Measurements from ENCODE around the gene GNAQ. TPM values are rescaled to one million over a fixed set of nuclear protein-coding genes. Genes with fewer than 3 reads are reported as not detected.
"Not testable (repeated sequence)": the region's sequence is repeated elsewhere in the genome, so short reads cannot be mapped to it uniquely, and the experiment has no call there.

The GNAQ gene
- polyA plus RNA-seq, 1 donor: 29.4 TPM

DNA sequence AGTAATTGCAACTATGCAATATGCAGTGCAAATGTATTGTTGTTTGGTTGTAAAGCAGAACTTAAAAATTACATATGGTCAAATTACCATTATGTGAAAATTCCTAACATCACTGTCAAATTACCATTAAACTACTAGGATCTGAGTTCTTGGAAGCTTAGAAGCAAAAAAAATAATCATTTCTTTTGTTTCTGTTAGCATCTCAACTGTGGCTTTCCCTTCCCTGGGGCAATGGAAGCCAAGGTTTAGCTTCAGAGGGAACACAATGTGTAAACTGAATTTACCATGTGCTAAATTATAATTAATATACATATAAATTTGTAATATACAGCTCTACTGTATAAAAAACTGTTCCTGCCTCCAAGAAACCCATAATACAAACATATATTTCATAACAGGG is 159.4 kb downstream of the GNAQ start:
- no peak for DNase-seq

DNA sequence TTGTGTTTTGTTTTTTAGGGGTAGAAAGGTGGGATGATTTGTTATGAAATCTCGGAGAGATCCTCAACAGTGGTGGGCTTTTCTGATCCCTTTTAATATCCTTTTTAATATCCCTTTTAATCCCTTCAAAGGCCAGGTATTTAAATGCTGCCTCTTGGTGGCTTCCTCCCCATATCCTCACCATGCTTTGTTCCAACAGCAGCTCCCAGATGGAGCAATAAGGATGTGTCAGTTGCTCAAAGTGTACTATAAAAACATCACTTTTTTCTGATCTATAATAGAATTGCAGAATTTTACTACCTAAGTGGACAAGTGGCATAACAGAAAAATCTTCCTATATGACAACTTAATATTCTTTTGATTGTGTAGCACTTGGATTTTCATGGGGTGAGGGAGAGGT is 160.1 kb downstream of the GNAQ start:
- DNase-seq: no peak

DNA sequence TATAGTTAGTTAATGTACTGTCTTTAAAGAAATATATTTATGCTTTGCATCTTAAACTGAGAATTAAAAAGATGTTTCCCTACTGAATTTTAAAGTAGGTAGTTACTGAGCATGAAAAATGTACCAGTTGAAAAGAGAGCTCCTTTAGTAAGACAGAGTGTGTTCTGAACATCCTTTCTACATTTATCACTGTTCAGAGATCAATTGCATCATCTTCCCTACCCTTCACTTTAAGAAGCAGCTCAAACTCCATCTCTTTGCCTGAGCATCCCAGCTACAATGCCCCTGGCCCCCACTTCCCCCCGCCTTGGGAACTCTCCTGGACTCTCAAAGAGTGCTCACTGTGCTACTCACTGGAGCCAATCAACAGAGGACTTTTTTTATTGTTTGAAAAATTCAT is 164.7 kb downstream of the GNAQ start:
- DNase-seq: no peak

DNA sequence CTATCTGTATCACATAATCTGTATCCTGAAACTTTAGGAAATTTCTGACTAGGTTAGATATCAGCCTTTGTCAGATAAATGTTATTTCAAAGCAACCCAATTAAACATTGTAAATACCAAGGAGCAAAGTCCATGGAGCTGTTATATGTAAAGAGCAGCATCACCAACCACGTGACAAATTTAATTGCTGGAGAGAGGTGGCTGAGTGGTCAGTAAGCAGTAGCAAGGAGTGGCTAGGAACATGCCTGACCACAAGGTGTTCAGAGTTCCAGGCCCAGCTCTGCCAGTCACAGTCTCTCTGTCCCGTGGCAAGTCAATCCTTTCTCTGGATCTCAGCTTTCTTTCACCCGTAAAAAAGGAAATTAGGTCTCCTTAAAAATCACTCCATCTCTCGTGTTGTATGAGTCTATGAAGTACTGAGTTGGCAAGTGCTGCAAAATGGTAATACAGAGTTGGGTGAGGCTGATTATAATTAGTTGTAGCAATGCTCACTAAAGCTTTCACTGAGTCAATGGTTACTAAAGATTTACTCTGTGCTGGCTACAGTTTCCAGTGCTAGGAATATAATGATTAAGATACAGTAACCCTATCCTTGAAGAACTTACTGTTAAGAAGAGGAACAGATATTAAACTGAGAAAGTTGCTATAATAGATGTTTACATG is 166.1 kb downstream of the GNAQ start:
- DNase-seq: no peak

DNA sequence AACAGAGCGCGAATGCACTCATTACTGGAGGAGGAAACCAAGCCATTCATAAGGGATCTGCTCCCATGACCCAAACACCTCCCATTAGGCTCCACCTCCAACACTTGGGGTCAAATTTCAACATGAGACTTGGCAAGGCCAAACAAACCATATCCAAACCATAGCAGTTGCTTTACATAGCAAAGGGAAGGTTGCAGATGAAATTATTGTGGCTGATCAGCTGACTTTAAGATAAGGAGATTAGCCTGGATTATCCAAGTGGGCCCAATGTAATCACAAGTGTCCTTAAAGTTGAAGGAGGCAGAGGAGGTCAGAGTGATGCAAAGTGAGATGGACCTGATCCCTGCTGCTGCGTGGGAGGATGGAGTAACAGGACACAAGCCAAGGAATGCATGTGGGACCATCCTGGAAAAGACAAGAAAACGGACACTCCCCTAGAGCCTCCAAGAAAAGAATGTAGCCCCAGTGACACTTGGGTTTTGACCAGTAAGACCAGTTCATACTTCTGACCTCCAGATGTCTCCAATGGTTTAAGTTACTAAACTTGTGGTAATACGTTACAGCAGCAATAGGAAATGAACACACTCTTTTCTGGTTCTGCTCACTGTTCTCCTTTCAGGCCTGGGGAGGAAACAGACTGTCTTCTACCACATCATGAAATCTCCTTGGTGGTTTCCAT is 167.3 kb downstream of the GNAQ start:
- DNase-seq: no peak

DNA sequence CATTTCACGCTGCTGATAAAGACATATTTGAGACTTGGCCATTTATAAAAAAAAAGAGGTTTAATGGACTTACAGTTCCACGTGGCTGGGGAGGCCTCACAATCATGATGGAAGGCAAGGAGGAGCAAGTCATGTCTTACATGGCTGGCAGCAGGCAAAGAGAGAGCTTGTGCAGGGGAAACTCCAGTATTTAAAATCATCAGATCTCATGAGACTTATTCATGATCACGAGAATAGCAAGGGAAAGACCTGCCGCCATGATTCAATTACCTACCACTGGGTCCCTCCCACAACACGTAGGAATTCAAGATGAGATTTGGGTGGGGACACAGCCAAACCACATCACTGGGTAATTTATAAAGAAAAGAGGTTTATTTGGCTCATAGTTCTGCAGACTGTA is 168.0 kb downstream of the GNAQ start:
- not testable (repeated sequence) for DNase-seq

DNA sequence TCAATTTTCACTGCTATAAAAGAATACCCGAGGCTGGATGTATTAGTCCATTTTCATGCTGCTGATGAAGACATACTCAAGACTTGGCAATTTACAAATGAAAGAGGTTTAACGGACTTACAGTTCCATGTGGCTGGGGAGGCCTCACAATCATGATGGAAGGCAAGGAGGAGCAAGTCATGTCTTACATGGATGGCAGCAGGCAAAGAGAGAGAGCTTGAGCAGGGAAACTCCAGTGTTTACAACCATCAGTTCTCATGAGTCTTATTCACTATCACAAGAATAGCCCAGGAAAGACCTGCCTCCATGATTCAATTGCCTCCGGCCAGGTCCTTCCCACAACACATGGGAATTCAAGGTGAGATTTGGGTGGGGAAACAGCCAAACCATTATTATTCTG is 170.7 kb downstream of the GNAQ start:
- not testable (repeated sequence) for DNase-seq

DNA sequence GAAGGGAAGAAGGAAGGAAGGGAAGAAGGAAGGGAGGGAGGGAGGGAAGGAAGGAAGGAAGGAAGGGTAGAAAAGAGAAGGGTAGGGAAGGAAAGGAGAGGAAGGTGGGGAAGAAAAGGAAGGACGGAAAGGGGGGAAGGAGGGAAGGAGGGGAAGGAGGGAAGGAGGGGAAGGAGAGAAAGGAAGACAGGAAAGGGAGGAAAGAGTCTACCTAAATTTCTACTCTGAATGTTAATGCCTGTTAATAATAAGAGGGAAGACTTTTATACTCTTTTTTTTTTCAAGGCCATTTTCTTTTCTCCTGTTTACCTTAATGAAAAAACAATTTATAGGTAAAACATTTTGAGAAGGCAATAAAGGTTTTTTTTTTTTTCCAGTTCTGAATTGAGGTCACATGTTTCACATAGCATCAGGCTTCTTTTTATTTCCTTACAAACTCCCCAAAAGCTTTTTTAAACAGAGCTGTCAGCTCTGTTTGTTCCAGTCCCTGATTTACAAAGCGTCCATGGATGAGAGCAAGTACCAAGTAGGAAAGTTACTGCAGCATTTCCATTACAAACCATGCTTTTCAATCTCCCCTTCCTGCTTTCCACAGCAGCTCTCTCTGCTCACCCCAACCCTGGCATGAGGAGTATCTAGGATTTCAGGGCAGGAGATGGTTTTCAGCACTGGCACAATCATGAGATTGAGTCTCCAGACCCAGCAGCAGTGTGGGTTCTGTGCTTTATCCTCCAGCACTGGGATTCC is 173.9 kb downstream of the GNAQ start:
- no peak for DNase-seq

DNA sequence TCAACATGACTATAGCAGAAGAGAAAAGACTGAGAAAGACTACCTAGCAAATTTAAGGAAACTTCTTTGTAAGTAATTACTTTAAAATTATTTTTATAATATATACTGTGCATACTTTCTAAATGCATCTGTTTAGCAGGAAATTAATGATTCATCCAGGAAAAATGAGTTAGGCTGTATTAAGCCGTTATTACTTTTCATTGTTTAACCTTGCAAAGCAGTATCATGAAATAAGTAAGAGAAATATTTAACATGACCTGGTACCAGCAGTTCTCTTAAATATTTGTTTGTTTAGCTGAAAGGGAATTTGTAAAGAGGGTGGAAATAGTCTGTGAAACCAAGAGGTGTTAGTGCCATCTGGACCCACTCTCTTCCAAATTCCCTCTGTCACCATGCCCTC is 175.0 kb downstream of the GNAQ start:
- DNase-seq: no peak

DNA sequence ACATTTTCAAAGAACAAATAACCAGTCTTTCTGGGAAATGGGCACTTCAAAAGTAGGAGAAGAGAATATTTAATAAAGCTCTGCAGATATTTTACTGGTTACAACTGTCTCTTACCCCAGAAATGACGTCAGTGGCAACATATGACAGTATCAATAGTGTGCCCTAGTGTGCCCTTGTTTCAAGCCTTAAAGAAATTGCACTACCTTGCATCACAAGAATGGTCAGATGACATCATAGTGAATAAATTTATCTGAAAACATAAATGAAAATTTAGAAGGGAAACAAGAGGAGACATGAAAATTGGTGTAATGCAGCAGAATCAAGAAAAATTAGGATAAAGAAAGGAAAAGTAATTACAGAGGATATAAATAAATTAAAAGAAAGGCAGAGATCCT is 176.7 kb downstream of the GNAQ start:
- DNase-seq: no peak

DNA sequence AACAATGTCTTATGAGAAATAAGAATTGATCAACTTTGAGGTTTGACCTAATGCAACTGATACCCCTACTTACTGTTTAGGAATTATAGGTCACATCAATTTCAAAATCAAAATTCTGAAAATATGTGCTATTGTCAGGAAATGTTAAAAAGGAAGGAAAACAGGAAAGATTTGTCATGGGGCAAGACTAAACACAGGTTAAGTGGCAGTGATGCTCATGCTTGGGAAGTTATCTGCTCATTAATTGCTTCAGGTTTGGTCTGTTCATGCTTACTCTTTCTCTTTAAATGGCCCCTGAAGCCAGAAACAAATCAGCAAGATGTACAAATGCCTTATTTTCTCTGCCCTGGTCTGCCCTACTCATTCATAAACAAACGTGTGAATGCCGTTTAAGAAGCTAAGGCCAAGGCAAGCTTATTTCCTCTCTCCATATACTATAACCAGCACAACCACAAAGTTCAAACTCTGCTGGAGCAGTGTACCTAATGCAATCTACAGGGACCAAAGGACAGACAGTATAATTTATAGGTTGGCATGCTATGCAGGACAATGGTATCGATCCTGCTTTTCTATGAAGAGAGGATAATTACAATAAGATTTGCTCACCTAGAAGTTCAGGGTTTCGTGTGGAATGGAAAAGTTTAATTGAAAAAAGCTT is 177.2 kb downstream of the GNAQ start:
- DNase-seq: no peak

DNA sequence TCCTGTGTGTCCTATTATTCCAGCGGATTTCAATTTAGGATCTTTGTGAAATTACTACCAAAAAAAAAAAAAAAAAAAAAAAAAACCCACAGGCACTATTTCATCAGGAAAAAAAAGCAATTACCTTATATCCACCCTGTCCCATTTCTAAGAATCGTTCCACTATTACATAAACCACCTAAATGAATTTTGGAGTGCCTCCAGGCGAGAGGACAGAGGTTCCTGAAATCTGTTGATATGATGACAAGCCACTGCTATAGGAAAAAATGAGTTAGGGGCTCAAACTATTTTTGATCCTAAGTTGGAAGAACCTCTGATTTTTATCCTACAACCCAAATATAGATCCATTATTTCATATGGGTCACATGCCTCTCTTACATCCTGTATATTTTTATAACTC is 177.9 kb downstream of the GNAQ start:
- no peak for DNase-seq

DNA sequence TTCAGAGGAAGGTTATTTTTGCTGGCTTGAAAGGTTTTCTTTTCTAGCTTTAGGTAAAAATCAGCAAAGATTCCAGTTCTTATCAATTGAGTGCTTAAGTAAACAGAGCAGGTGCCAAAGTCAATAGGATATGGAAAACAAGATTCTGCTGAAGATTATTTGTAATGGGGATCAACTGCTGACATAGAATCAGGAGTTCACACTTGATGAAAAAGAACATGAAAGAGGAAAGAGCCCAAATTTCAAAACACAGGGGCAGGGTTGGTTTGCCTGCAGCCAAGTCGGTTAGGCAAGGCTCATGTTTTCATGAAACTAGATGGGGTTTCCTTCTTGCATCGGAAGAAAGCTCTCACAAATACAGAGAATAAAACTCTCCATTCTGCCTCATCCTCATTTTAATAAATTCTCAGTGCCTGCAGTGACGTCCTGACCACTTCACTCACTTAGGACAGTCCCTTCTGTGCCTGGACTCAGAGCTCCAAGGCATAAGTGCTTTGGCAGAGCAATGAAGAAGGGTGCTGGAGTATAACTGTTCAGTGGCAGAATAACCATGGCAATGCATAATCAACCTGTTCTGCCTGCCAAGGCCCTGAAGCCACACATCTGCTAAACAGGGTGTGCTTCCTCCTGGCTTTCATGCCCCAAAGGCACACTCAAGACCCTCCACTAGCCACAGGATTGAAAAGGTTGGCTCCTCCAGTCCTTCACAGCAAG is 179.6 kb downstream of the GNAQ start:
- no peak for DNase-seq

DNA sequence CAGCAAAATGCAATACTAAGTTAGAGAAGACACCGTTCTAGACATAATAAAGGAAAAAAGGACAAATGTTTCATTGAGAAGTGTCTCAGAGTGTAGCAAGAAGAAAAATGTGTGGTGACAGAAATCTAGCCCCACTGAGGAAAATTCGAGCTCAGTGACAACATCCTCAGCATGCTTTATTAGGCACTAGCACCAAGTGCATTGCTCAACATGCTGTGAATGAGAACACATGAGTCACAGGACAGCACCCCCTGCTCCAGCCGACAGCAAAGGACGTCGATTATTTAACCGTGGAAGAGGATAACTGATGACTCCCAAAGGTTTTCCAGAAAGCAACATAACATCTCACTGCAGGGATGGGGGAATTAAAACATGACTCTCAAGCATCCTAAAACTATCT is 182.7 kb downstream of the GNAQ start:
- no peak for DNase-seq

DNA sequence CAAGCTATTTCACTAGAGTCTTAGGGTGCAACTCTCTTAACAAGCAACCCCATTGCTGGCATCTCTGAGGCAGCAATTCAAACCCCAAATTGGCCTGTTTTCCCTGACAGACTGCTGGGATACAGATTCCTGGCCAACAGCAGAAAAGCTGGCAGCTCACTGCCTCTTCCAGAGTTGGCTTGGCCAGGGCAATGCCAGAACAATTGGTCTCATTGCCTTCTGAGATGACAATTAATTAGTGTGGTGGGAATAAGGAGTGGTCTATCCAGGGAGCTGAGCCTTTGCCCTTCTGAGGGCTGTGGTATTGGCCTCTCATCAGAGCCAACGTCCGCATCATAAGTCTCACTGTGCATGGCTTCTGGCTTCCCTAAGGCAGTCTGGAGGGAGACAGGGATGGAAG is 183.2 kb downstream of the GNAQ start:
- no peak for DNase-seq

DNA sequence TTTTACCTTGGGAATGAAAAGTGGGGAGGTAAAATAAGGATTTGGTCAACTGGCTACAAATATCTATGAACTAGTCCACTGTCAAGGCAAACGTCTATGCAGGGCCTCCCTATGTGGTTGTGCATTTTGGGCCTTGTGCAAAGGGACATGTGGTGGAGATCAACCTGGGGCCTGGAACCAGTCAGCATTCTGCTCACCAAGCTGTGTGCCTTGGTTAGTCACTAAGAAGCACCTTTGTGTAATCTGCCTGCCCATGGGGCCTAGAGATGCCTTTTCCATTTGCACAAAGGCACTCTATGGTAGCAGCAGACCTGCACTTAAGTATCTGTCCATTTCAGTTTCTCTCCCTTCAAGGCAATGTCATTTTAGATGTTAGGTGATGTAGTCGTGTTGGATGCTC is 184.0 kb downstream of the GNAQ start:
- DNase-seq: no peak

DNA sequence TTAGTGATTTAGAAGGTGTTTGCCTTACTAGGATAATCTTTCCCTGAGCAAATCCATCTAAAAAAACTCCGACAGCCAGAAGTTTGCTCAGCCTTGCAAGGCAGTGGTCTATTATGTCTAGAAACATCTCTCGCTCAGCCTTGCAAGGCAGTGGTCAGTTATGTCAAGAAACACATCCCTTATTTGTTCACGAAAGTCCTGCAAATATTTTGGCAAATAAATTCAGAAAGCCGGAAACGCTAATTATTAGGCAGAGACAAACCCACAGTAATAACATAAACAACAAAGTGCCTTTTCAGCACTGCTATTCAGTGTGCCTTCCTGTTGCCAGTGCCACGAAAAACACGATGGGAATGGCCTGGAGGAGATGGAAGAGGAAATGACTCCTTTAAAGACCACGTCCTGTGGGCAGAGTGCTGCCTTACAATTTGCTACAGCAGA is 184.5 kb downstream of the GNAQ start:
- DNase-seq: no peak

DNA sequence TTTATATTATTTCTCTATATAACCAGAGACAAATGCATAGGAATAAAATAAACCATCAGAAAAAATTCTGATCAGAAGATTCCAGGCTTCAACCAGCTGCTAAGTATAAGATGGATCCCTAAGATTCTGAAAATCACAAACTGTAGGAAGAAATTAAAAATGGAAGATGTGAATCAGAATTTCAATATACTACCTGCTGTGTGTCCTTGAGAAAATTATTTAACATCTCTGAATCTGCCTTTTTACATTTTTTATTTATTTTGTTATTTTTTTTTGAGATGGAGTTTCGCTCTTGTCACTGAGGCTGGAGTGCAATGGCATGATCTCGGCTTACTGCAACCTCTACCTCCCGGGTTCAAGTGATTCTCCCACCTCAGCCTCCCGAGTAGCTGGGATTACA is 187.2 kb downstream of the GNAQ start:
- no peak for DNase-seq

DNA sequence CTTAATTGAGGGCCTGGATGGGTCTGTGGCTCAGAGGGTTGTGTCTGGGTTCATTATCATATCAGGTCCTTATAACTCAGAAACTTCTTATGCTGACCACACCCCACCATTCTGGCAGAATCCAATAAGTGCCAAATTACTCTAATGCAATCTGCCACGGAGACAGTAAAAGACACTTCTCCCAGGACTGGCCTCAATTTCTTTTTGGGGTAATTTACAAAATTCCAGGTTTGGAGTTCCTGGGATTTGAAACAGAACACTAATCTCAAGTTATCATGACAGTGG is 187.8 kb downstream of the GNAQ start:
- DNase-seq: no peak

DNA sequence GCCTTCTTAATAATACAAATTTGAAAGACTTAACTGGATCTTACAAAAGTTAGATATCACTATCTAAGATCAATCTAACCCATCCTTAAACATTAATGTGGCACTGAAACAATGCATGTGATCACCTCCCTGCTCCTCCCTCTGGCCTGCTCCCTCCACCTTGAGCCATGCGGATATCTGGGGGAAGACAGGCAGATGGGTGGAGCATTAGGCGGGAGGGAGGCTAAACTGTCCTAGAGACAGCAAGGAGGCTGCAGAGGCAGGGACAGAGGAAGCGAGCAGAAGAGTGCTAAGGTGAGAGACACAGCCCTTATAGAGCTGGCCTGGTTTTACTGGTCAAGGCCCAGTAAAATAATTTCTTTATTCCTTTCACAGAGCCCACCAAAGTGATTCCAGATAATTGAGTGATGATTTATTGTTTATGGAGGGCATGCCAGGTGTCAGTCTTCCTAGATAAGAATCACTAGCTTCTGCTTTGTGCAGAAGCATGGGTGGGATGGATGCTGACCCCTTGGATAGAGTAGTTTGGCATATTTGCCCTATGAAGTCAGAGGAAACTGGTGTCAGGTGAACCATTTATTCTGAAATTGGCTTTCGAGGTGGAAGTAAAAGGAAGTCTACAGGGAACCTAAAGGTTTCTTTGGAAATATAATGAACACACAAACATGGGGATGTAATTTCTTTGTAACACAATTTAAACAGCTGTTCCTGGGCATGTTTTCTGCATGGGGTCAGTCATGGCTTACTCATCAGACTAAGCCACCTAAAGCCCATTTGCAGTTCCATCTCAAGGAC is 188.3 kb downstream of the GNAQ start:
- no peak for DNase-seq

DNA sequence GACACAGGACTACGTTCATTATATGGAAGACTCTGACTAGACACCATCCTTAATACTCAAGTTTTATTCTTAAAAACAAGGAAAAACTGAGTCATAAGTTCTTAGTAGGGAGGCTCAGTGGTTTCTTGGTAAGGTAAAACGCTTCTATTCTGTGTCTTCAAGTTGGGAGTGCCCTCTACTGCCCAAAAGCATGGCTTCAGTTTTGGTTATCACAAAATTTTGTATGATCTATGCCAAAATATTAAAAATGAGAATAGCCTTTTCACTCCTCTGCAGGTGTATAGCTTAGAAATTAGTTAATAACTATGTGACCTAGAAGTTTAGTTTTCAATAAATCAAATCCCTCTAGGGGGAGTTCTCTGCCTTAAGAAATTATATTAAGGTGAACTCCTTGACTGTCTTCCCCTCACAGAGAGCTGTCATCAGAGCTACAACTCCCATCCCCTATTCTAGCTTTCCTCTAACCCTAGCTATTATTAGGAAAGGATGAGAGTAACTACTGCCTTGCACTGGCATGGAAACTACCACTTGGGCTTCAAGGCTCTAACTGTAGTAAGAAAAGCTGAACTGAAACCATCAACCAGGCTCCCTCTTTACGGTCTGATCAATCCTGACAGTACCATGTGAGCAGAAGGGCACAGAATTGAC is 189.7 kb downstream of the GNAQ start:
- DNase-seq: no peak
